HCT116 (cell line): ENCODE data around the gene DENND4A. TPM values are rescaled to one million over a fixed set of nuclear protein-coding genes. Genes with fewer than 3 reads are reported as not detected.

Experiments used
- ATAC-seq: fragments of 200-7000 bp; cut with Tn5 transposase; 2 replicates; pipeline ENCODE4 v1.9.1; 2020; ENCODE audit warnings: mild to moderate bottlenecking, moderate library complexity
- BruUV-seq: library from RNA; stranded (reverse); fragments of 400-500 nt; replicated peaks from 2 replicates; lab custom pipeline; 2021; lab: Mats Ljungman, UMichigan
- CTCF ChIA-PET: fragments of 300-600 bp; sonication (Branson Sonifier 250); formaldehyde crosslinking; loops from one replicate; lab custom pipeline; 2021; ENCODE audit warnings: antibody characterized with exemption; lab: Charles Lee
- POLR2A ChIA-PET: fragments of 300-600, 350-600 bp; sonication (Branson Sonifier 250); formaldehyde crosslinking; loops from one replicate; lab custom pipeline; 2021; ENCODE audit warnings: antibody characterized with exemption; lab: Charles Lee
- RAD21 ChIA-PET, 2 experiments: fragments of 300-600 bp; sonication (Branson Sonifier 250); formaldehyde crosslinking; loops; one replicate each; lab custom pipeline; 2023; ENCODE audit warnings: low total read pairs in 2 of 2; ENCODE audit not compliant: uncharacterized antibody in 2 of 2, unreplicated experiment in 2 of 2, low non-redundant PET in 1 of 2; lab: Charles Lee
- DNase-seq: peaks from one replicate; pipeline ENCODE4 v3.0.0-alpha.2; 2010; ENCODE audit warnings: low read depth, low spot score
- H2AFZ ChIP-seq: fragments of 200-600 bp; shearing (Covaris generic), sonication (generic); 2 replicates; pipeline ENCODE4 v1.6.1; 2017; ENCODE audit warnings: low read depth, mixed run types, mixed read lengths, antibody characterized with exemption, low read length; ENCODE audit not compliant: poor library complexity, severe bottlenecking
- H3K27ac ChIP-seq: 2 replicates; pipeline ENCODE4 v1.5.1; 2012; ENCODE audit warnings: low read depth, low read length
- H3K27me3 ChIP-seq: fragments of 200-600 bp; sonication (generic); 2 replicates; pipeline ENCODE4 v1.6.1; 2016; ENCODE audit warnings: mixed run types, low read length, mixed read lengths; ENCODE audit not compliant: insufficient read depth
- H3K36me3 ChIP-seq, 2 experiments: fragments of 200-500 bp in 1 of 2; fragments of 200-600 bp in 1 of 2; sonication (Bioruptor generic) in 1 of 2; sonication (generic) in 1 of 2; 2 replicates each; pipeline versions ENCODE4 v1.5.1 to v1.6.1; 2014 to 2016; ENCODE audit warnings: low read length in 2 of 2, inconsistent platforms in 1 of 2, mixed read lengths in 1 of 2, mixed run types in 1 of 2; ENCODE audit not compliant: insufficient read depth in 2 of 2, control insufficient read depth in 1 of 2
- H3K4me1 ChIP-seq, 2 experiments: fragments of 200-600 bp in 1 of 2; sonication (generic) in 1 of 2; 2 replicates each; pipeline versions ENCODE4 v1.5.1 to v1.6.1; 2012 to 2017; ENCODE audit warnings: low read length in 2 of 2, inconsistent platforms in 1 of 2, mild to moderate bottlenecking in 1 of 2, mixed read lengths in 1 of 2, mixed run types in 1 of 2, moderate library complexity in 1 of 2; ENCODE audit not compliant: insufficient read depth in 2 of 2, control insufficient read depth in 1 of 2
- H3K4me2 ChIP-seq: fragments of 200-600 bp; sonication (generic); 2 replicates; pipeline ENCODE4 v1.6.1; 2017; ENCODE audit warnings: mixed run types, low read length, mixed read lengths
- H3K4me3 ChIP-seq, 2 experiments: fragments of 200-600 bp in 1 of 2; sonication (generic) in 1 of 2; replicated peaks in 1 of 2; 2 replicates each; pipeline ENCODE4 v1.5.1; 2011 to 2016; ENCODE audit warnings: low read length in 2 of 2, control low read depth in 1 of 2, low read depth in 1 of 2, mild to moderate bottlenecking in 1 of 2, mixed read lengths in 1 of 2, mixed run types in 1 of 2
- H3K79me2 ChIP-seq: fragments of 200-600 bp; sonication (generic); 2 replicates; pipeline ENCODE4 v1.6.1; 2017; ENCODE audit warnings: mild to moderate bottlenecking, mixed run types, low read length, moderate library complexity, mixed read lengths; ENCODE audit not compliant: insufficient read depth
- H3K9ac ChIP-seq: fragments of 200-600 bp; sonication (generic); 2 replicates; pipeline ENCODE4 v1.6.1; 2016; ENCODE audit warnings: low read length, mixed read lengths
- H3K9me2 ChIP-seq: fragments of 200-600 bp; sonication (generic), shearing (Covaris generic); 2 replicates; pipeline ENCODE4 v1.6.1; 2017; ENCODE audit warnings: mixed run types, mild to moderate bottlenecking, moderate library complexity; ENCODE audit not compliant: insufficient read depth
- H3K9me3 ChIP-seq, 2 experiments: fragments of 200-500 bp in 1 of 2; fragments of 200-600 bp in 1 of 2; sonication (Bioruptor generic) in 1 of 2; sonication (generic) in 1 of 2; 2 replicates each; pipeline ENCODE4 v1.6.1; 2014 to 2017; ENCODE audit warnings: low read length in 2 of 2, mixed read lengths in 2 of 2, inconsistent platforms in 1 of 2, low read depth in 1 of 2, mild to moderate bottlenecking in 1 of 2, mixed run types in 1 of 2, moderate library complexity in 1 of 2; ENCODE audit not compliant: control insufficient read depth in 1 of 2, insufficient read depth in 1 of 2
- H4K20me1 ChIP-seq: fragments of 200-600 bp; sonication (generic), shearing (Covaris generic); 2 replicates; pipeline ENCODE4 v1.6.1; 2017; ENCODE audit warnings: mixed run types, mild to moderate bottlenecking, moderate library complexity; ENCODE audit not compliant: insufficient read depth
- CEBPB ChIP-seq: IDR thresholded peaks from 2 replicates; pipeline ENCODE4 v1.6.1; 2012; ENCODE audit warnings: low read depth
- EGR1 ChIP-seq: IDR thresholded peaks from 2 replicates; pipeline ENCODE4 v1.6.1; 2012; ENCODE audit warnings: low read depth
- ELF1 ChIP-seq: IDR thresholded peaks from 2 replicates; pipeline ENCODE4 v1.6.1; 2012; ENCODE audit warnings: low read depth, borderline replicate concordance
- POLR2AphosphoS5 ChIP-seq: IDR thresholded peaks from 2 replicates; pipeline ENCODE4 v1.6.1; 2011; ENCODE audit warnings: mild to moderate bottlenecking, low read depth, low read length, moderate library complexity
- RAD21 ChIP-seq: IDR thresholded peaks from 2 replicates; pipeline ENCODE4 v1.6.1; 2012; ENCODE audit warnings: low read depth, mild to moderate bottlenecking
- SIN3A ChIP-seq: IDR thresholded peaks from 2 replicates; pipeline ENCODE4 v1.6.1; 2012; ENCODE audit warnings: low read depth
- SP1 ChIP-seq: IDR thresholded peaks from 2 replicates; pipeline ENCODE4 v1.6.1; 2012; ENCODE audit warnings: low read depth
- SRF ChIP-seq: IDR thresholded peaks from 2 replicates; pipeline ENCODE4 v1.6.1; 2012; ENCODE audit warnings: low read depth
- TCF7L2 ChIP-seq: IDR thresholded peaks from 2 replicates; pipeline ENCODE4 v1.7.0; 2011; ENCODE audit warnings: borderline replicate concordance, inconsistent platforms; ENCODE audit not compliant: insufficient read depth, insufficient read length; ENCODE audit errors: extremely low read depth
- YY1 ChIP-seq: IDR thresholded peaks from 2 replicates; pipeline ENCODE4 v1.6.1; 2011; ENCODE audit warnings: low read length, low read depth, moderate library complexity, mild to moderate bottlenecking; ENCODE audit not compliant: insufficient replicate concordance; ENCODE audit errors: extremely low read depth
- ZNF274 ChIP-seq: fragments of 200-500 bp; sonication (Bioruptor generic); IDR thresholded peaks from 2 replicates; pipeline ENCODE4 v1.6.1; 2014; ENCODE audit warnings: mild to moderate bottlenecking, low read depth, low read length, inconsistent platforms
- intact Hi-C: fragments of 100-400 bp; cut with micrococcal nuclease; formaldehyde crosslinking; loops from 2 replicates; pipeline ENCODE4 v1.10.0; 2022
- total RNA-seq: library from RNA; stranded (reverse); gene quantifications from one replicate; pipeline ENCODE4 v1.2.1, GENCODE V29; 2021; ENCODE audit not compliant: unreplicated experiment
- TF ChIP-seq, protein P1 (sequence below): IDR thresholded peaks from 2 replicates; pipeline ENCODE4 v1.6.1; 2012
- TF ChIP-seq, protein P2 (sequence below), 3 experiments: fragments of 200-600 bp in 1 of 3; sonication (generic) in 1 of 3; IDR thresholded peaks in 2 of 3; conservative IDR thresholded peaks in 1 of 3; 2 replicates each; pipeline ENCODE4 v1.5.1; 2012 to 2017; ENCODE audit warnings: low read depth in 2 of 3, low read length in 2 of 3, antibody characterized with exemption in 1 of 3, borderline replicate concordance in 1 of 3, control low read depth in 1 of 3, mild to moderate bottlenecking in 1 of 3, mixed read lengths in 1 of 3, mixed run types in 1 of 3, moderate library complexity in 1 of 3; ENCODE audit not compliant: insufficient read depth in 1 of 3
- TF ChIP-seq, protein P3 (sequence below): IDR thresholded peaks from 2 replicates; pipeline ENCODE4 v1.6.1; 2012

The DENND4A gene
- total RNA-seq, 1 experiment from 2014 or later: 9.1 TPM

DNA sequence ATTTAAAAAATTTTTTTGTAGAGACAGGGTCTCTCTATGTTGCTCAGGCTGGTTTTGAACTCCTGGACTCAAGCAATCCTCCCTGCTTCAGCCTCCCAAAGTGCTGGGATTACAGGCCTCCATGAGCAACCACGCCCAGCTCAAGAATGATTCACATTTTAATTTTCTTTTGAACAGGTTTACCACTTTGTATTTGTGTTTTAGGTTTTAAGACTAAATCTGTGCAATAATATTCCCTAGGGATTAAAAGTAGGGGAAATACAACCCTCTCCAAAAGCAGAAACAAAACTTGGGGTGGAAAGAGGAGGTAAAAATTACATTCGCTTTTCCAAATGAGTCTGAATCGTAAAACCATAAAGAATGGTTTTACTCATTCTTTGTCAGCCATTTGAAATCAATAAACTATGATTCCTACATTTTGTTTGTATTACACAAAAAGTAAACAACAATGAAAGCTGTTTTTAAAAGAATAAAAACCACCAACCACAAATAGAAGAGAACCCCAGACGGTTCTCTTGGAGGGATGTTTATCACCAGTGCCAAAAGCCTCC lies 132.5 kb downstream of the DENND4A start:
- ATAC-seq (no peak), DNase-seq (no peak)
- no peaks in the 10 kb centered on the region for H3K9me2 ChIP-seq
- RAD21 ChIA-PET: no interaction called here
- no TSS peak for BruUV-seq
- H3K9ac ChIP-seq: no peak overlapping the region
- TF ChIP-seq POLR2AphosphoS5 (no peak), CEBPB (no peak), ELF1 (no peak), SIN3A (no peak), RAD21 (no peak), SP1 (no peak), YY1 (no peak), EGR1 (no peak), SRF (no peak), ZNF274 (no peak), TCF7L2 (no peak)
- TF ChIP-seq, protein P1, sequence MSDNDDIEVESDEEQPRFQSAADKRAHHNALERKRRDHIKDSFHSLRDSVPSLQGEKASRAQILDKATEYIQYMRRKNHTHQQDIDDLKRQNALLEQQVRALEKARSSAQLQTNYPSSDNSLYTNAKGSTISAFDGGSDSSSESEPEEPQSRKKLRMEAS: no peak
- TF ChIP-seq, protein P2, sequence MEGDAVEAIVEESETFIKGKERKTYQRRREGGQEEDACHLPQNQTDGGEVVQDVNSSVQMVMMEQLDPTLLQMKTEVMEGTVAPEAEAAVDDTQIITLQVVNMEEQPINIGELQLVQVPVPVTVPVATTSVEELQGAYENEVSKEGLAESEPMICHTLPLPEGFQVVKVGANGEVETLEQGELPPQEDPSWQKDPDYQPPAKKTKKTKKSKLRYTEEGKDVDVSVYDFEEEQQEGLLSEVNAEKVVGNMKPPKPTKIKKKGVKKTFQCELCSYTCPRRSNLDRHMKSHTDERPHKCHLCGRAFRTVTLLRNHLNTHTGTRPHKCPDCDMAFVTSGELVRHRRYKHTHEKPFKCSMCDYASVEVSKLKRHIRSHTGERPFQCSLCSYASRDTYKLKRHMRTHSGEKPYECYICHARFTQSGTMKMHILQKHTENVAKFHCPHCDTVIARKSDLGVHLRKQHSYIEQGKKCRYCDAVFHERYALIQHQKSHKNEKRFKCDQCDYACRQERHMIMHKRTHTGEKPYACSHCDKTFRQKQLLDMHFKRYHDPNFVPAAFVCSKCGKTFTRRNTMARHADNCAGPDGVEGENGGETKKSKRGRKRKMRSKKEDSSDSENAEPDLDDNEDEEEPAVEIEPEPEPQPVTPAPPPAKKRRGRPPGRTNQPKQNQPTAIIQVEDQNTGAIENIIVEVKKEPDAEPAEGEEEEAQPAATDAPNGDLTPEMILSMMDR (IDR thresholded peaks at IDR 0.05 in 2 of 3, conservative IDR thresholded peaks at IDR 0.05 in 1 of 3; ENCODE audit: borderline replicate concordance in 1 of 3, insufficient read depth in 1 of 3, low read depth in 2 of 3, low read length in 2 of 3): no peak
- TF ChIP-seq, protein P3, sequence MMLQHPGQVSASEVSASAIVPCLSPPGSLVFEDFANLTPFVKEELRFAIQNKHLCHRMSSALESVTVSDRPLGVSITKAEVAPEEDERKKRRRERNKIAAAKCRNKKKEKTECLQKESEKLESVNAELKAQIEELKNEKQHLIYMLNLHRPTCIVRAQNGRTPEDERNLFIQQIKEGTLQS: no peak
- no peaks in the 10 kb centered on the region; the same call in 1 of the 2 replicates for H4K20me1 ChIP-seq
- no peak overlapping the region for H3K4me2 ChIP-seq
- POLR2A ChIA-PET: interaction anchor here (0.5 kb wide), 1 partner anchor 94 kb away, joined by 3 read pairs; no protein-coding TSS in a partner anchor
- H3K4me1 ChIP-seq: peaks cover 3 to 9% of the 10 kb centered on the region in 2 experiments; a peak in 3 of 4 replicates
- H3K36me3 ChIP-seq: peaks cover 0 to 2% of the 10 kb centered on the region in 2 experiments; a peak in 1 of 4 replicates
- intact Hi-C loops: no loop called here
- no peaks in the 10 kb centered on the region for H3K79me2 ChIP-seq
- H3K27ac ChIP-seq: no peak overlapping the region
- H3K4me3 ChIP-seq: no peak overlapping the region
- no peak overlapping the region for H2AFZ ChIP-seq
- H3K27me3 ChIP-seq: no peaks in the 10 kb centered on the region
- CTCF ChIA-PET: no interaction called here
- H3K9me3 ChIP-seq: no peaks in the 10 kb centered on the region
